ENCODE measurements around the gene APOA5.
"Not testable (repeated sequence)": the region's sequence is repeated elsewhere in the genome, so short reads cannot be mapped to it uniquely, and the experiment has no call there.

The APOA5 gene

DNA sequence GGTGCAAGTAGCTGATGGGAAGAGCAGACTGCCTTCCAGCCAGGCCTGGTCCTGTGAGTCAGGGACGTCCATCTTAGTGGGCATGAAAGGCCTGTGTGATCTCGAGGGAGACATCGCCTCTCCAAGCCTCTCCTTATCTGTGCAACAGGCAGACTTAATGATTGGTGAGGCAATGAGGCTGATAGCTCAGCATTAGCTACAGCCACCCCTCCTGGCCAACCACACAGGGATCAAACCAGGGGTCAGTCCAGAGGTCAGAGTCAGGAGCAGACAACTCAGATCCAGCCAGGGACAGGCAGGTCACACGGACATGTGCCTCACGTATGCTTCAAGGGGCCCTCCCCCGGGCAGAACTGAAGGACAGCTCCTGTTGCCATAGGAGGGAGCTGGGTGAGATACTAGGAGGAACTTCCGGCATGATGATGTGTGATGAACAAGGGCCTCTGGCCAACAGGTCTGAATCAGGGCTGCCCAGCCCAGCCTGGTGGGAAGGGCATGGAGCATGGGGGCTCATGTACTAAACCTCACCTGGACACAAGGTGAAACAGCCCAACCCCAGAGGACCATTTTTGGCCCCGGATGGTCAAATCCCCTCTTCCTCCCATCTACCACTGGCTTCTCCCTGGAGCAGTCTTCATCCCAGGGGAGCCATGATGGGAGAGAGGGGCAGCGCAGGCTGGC, 35.2 kb upstream of the APOA5 start:
- no peak for FAIRE-seq

DNA sequence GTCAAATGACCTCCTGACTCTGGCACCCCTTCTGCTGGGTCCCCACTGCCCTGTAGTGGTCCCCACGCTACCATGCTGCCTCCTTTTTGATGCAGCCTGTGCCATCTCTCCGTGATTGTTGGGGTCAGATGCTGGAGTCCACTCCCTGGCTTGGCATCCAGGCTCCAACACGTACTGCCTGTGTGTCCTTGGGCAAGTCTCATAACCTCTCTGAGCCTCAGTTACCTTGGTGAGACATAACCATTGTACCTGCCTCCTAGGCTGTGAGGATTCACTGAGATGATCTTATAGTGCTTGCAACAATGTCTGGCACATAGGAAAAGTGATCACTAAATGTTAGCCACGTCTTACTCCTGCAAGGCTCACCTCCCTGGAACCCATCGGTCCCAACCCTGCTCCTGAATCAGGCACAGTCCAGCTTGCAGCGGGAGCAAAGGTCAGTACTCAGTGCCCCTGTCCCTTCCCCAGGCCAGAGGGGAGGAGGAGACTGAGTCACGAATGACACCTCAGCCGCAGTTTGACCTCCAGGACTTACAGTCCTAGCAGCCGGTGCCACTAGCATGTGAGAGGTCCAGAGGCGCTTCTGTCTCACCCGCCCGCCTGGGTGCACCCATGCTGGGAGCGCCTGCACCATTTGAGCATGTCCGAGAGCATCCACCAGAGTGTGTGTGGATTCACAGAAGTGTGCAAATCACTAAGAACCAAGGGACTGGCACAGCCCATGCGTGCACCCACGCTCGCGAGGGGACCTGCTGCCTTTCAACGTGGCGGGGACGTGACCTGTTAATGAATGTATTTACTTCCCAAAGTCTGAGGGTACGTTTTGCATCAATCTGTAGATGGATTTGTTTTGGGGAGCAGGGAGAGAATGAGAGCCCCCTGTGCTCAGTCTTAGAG, 34.4 kb upstream of the APOA5 start:
- FAIRE-seq = no peak

DNA sequence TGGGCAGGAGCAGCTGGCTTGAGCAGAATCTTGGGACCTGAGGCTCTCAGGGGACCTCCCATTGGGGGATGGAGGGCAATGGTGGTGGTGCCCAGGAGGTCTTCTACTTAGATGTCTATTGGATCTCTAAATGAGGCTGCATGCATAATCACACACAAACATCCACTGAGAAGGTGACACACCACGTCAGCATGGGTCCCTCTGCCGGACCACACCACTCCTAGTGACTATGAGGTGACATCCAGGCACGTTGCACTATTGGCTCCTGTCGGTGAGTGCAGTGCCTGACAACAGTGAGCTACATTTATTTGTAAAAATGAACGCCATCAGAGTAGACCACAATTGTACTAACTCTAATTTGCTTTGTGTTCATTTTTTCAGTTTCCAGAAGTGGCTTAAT, 33.8 kb upstream of the APOA5 start:
- no peak for FAIRE-seq

DNA sequence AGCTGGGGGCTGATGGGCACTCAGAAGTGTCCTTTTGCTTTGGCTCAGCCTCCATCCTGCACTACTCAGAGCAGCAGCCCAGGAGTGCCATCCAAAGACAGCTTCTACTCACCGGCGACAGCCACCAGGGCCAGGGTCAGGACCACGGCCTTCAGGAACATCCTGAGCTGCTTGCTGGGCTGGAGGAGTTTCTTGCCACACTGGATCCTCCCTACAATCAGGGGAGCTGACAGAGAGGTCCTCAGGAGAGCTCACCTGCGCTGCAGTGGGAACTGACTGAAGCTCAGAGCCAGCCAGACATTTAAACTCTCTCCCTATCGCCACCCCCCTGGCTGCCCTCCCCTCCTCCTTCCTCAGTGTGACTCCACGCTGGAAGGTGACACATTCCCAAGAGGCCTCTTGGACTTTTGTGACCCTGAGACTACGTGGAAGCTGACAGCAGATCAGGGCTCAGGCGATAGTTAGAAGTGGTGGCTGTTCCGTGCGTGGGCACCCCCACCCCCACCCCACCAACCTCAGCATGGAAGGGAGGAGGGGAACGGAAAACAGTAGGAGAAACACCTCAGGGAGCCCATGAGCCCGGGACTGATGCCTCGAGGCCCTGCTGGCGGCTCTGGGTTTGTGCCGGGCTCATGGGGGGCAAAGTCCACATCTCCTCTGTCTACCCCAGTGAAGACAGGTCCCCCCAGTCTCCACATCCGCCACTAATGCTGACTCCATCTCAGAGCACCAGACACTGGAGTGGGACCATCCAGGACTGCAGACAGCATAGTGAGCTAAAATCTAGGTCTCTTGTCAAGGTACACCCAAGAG, 31.6 kb upstream of the APOA5 start, which contains the start of gene APOA4:
TSS of gene APOA4 (minus strand) at position 274 of the 813 bp plus-strand sequence. CDS start at position 161, 113 bp downstream.
- no peak for FAIRE-seq

DNA sequence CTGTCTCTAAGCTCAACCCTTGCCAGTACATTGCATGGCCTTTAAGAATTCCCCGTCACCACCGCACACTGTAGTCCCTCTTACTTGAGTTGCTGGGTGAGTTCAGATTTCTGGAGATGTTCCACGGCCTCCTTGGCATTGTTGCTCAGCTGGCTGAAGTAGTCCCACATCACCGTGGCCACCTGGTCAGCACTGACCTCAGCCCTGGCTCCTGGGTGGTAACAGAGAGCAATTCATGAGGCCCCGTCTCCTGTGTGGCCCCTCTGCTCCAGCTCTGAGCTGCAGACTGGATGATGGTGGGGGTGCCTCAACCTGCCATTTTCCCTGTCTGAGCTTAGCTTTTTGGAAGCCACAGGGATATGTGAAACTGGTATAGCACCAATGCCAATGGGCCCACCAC, 30.9 kb upstream of the APOA5 start:
- no peak for FAIRE-seq

DNA sequence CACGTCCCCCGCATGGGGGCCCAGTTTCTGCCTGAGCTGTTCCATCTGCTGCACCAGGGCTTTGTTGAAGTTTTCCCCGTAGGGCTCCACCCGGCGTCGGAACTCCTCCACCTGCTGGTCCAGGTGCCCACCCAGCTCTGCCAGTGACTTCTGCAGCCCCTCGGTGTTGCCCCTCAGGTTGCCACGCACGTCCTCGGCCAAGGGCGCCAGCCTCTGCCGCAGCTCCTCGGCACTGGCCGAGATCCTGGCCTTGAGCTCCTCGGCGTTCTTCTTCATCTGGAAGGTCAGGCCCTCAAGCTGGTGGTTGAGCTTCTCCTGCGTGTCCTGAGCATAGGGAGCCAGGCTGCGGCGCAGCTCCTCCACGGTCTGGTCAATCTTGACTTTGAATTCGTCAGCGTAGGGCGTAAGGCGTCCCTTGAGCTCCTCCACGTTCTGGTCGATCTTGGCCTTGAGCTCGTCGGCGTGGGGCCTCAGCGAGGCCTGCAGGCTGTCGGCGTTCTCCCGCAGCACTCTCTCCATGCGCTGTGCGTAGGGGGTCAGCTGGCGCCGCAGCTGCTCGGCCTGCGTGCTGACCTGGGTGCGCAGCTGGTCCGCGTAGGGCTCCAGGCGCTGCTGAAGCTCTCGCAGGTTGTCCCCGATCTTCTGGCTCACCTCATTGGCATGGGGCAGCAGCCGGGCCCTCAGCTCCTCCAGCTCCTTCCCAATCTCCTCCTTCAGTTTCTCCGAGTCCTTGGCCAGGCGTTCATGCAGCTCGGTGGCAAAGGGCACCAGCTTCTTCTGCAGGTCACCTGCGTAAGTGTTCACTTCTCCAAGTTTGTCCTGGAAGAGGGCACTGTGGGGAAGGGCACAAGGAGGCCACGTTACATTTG, 29.6 kb upstream of the APOA5 start:
- no peak for FAIRE-seq

DNA sequence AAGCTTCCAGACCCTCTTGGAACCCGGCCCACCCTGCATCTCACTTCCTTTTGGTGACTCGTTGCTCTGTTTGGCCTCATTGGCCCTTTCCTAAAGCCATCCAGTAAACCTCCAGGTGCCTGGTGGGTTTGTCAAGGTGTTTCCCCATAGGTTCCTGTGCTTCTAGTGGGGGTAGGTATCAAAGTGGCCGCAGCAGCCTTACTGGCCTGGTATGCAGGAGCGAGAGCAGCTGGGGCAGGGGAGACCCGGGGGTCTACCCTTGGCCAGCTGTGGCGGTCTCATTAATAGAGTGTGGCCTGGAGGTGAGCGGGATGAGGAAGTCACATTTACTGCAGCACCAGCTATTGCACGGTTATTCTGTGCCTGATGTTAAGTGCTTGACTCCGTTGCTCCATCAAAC, 27.4 kb upstream of the APOA5 start:
- FAIRE-seq = no peak

DNA sequence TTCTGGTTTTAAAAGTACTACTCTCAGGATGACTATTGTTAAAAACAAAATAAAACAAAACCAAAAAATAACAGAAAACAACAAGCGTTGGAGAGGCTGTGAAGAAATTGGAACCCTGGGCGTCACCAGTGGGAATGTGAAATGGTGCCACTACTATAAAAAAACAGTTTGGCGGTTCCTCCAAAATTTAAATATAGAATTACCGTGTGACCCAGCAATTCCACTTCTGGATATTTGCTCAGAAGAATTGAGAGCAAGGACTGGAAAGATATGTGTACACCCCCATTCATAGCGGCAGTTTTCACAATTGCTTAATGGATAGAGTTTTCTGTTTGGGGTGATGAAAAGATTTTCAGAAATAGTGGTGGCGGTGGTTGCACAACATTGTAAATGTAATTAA, 22.8 kb upstream of the APOA5 start:
- FAIRE-seq = no peak

DNA sequence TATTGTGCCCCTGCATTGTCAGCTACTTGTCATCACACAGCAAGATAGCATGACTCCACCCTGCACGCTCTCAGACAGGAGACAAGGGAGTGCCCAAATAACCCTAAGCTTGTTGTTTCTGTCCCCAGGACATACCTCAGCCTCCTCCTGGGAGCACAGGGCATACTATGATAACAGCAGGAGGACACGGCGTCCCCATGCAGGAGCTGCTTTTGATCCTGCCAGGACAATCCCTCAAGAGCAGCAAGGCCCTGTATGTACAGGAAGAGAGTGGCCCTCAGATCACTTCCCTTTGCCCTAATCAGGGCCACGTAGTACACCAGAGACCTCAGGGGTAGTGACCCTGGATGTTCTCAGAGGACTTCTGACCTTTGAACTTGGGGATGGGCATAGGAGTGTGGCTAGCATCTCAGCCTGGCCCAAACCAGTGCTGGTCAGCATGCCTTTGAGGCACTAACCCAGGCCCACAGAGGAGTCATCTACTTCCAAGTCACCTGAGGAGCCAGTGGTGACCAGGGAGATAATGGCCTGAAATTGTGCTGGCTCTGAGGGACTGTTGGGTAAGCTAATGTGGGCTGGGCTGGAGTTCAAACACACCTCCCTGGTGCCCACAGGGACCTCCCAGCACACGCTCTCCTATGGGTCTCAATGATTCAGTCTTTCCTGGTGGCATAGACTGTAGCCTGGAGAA, 22.2 kb upstream of the APOA5 start:
- FAIRE-seq = no peak

DNA sequence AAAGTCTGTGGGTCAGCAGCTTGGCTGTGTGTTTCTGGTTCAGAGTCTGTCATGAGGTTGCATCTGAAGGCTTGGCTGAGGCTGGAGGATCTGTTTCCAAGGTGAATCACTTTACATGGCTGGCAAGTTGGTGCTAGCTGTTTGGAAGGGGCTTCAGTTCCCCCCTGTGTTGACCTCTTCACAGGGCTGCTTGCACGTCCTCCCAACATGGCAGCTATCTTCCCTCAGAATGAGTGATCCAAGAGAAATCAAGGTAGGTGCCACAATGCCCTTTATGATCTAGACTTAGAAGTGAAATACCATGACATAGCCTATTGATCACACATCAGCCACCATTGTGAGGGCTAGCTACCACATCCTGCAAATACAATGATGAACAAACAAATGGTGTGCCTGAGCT, 21.5 kb upstream of the APOA5 start:
- no peak for FAIRE-seq

DNA sequence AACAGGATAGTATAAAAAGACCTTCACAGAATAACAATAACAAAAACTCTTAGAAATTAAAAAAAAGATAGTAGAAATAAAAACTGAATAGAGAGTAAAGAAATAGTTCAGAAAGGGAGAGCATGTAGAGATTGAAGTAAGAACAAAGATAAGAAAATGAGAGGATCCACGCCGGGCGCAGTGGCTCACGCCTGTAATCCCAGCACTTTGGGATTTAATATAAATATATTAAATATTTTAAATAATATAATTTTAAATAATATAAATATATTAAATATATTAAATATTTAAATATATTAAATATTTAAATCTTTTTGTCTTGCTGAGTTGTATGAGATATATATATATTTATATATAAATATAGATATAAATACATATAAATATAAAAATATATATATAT, 20.4 kb upstream of the APOA5 start:
- peak; percentile 99 for FAIRE-seq

DNA sequence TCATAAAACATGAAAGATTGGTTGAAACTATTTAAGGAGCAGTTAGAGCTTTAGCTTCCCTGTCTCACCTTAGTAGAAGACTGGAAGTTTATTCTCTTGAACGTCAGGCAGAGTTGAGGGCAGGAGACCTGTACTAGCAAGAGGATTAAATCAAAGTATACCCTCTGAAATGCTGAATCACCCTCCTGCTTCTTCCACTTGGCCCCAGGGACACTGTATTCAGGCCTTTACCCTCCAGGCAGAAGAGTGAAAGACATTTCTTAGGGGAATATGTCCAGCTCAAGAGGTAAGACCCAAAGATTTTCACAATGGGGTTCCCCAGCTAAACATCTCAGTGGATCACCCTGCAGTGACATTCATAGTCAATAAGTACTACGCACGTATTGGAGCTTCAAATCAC, 19.5 kb upstream of the APOA5 start:
- no peak for FAIRE-seq

DNA sequence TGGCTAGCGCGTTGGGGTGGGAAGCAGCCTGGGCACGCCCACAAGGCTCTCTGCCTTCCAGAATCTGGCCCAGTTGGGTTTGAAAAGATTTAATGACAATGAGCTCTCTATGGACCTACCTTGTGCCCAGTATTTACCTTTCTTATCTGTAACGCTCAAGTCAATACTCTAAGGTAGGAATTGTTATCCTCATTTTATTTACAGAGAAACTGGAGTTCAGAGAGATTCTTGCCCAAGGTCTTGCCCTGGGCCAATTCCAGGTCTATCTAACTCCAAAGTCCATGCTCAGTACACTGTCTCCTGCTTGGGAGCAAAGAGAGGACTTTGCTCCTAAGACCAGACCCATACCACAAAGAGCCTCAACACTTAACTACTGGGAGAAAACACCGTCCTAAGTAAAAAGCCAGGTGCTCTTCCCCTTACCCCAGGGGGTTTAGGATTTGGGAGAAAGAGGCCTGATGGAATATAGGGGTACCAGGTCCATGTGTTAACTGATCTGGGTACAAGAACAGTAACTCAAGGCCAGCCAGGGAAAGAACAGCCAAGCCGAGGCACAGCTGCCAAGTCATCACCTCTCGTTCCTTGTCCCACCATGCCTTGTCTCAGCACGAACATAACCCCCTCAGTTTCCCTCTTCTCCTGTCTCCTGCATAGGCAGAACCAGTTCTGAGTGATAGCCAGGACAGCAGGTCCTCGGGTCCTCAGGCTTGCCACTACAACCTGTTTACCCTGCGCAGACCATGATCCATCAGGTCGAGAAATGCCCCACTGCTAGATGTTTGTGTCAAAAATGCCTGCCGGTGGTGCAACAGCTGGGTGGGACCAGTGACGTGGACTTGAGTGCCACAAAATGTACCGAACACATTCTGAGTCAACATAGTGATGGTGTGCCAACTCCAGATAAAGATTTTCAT, 16.8 kb upstream of the APOA5 start:
- FAIRE-seq = no peak

DNA sequence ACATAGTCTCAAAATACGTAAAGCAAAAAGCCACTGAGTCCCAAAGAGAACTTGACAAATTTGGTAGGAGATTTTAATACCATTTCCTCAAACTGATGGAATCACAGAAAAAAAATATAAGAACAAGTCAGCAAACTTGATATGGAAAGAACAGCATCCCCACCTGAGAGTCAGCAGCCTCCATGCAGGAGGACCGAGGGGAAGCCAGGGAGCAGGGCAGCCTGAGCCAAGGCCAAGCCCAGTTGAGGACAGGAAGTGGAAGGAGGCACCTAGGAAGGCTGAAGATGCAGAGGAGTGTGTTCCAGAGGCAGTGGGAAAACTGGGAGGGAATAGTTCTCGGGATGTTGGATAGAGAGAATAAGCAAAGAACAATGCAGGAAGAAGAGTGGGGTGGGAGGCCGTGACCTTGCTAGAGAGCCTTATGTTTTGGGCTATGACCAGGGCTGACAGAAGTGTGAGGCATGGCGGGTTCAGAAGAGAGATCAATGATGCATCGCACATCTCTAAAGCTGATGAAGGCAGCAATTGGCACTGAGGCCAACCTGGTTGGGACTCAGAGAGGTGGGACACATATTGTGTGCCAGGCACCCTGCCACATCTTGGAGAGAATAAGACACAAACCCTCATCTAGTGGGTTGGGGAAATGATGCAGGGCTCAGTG, 16.1 kb upstream of the APOA5 start:
- FAIRE-seq = no peak

DNA sequence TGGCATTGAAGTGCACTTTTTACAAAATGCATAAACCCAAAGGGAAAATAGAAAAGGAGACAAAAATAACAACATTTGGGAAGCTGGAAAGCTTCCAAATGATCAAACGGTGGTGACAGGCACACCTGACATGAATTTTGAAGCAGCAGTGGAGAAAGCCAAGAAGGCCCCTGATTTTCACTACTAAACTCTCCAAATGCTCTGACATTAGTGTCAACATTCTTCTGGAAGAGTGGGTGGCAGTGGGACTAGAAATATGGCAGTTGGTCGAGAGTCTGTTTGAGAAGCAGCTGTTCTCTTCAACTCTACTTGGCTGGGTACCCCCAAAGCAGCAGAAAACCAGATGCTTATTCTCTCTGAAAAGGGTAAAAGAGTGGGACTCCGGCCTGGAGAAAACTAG, 12.3 kb upstream of the APOA5 start:
- no peak for FAIRE-seq

DNA sequence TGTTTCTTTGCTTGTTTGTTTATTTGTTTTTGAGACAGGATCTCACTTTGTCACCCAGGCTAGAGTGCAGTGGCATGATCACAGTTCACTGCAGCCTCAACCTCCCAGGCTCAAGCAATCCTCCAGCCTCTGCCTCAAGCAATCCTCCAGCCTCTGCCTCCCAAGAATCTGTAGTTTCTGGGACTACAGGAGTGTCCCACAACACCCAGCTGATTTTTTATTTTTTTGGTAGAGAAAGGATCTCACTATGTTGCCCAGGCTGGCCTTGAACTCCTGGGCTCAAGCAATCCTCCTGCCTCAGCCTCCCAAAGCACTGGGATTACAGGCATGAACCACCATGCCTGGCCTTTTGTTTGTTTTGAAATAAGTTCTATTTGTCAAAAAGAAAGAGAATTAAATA, 10.0 kb upstream of the APOA5 start:
- not testable (repeated sequence) for FAIRE-seq

DNA sequence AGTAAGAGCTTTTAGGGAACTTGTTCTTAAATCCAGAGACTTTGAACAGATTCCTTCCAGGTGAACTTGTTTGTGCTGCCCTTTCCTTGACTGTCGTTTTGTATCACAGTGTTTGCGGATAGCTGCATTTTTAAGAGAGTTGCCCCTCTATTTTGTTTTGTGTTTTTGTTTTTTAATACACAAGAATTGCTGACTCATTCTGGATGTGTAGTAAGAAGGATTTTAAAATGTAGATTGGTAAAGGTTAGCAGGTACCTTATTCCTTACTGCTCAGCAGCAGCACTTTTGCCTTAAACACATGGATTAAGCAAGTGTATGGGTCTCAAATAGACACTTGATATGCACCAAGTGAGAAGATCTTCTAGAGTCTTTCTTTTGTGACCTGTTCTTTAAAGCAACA, 8.9 kb upstream of the APOA5 start:
- FAIRE-seq = no peak

DNA sequence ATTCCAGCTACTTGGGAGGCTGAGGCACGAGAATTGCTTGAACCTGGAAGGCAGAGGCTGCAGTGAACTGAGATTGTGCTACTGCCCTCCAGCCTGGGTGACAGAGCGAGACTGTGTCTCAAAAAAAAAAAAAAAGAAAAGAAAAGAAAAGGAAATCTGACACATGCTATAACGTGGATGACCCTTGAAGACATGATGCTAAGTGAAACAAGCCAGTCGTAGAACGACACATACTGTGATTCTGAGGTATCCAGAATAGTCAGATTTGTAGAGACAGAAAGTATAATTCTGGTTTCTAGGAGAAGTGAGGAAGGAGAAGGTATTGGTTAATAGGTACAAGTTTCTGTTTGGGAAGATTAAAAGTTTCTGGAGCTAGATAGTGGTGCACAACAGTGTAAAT, 6.7 kb upstream of the APOA5 start:
- no peak for FAIRE-seq

DNA sequence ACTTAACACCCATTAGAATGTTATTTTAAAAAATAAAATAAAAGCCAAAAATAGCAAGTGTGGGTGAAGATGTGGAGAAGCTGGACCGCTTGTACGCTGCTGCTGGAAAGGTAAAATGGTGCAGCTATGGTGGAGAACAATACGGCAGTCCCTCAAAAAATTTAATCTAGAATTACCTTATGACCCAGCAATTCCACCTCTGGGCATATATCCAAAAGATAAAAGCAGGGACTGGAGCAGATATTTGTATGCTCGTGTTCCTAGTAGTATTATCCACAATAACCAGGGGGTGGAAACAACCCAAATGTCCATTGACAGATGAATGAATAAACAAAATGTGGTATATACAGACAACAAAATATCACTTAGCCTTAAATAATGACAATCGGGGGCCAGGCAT, 6.1 kb upstream of the APOA5 start:
- no peak for FAIRE-seq

DNA sequence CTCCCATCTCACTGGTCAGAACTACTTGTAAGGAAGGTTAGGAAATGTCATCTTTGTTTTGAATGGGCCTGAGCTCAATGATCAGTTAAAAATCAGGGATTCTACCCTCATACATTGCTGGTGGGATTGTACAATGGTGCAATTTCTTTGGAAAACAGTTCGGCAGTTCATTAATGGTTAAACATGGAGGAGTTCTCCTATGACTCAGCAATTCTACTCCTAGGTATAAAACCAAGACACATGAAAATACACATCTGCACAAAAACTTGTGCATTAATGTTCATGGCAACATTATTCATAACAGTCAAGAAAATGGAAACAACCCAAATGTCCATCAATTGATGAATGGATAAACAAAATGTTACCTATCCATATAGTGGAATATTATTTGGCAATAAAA, 4.9 kb upstream of the APOA5 start:
- no peak for FAIRE-seq
